Spleen (tissue), 11 donors: Measurements from ENCODE around the gene DEPDC5. TPM values are rescaled to one million over a fixed set of nuclear protein-coding genes. Genes with fewer than 3 reads are reported as not detected.

Source experiments
- DNase-seq: peaks from one replicate; pipeline ENCODE4 v3.0.0-alpha.2; 2020
- H3K27ac ChIP-seq, 8 donors: fragments of 200-600 bp; sonication (generic) in 7 of 8; 1 replicate in 4 of 8; 2 replicates in 4 of 8; pipeline versions ENCODE4 v1.5.0 to v1.8.0; 2016 to 2021; ENCODE audit warnings: inconsistent platforms in 4 of 8, mild to moderate bottlenecking in 4 of 8, moderate library complexity in 1 of 8
- H3K27me3 ChIP-seq, 7 donors: fragments of 200-600 bp; sonication (generic) in 6 of 7; replicated peaks in 1 of 7; 1 replicate in 4 of 7; 2 replicates in 3 of 7; pipeline versions ENCODE4 v1.5.0 to v1.8.0; 2016 to 2021; ENCODE audit warnings: inconsistent platforms in 3 of 7, mild to moderate bottlenecking in 1 of 7
- H3K36me3 ChIP-seq, 6 donors: fragments of 200-600 bp; sonication (generic) in 5 of 6; 1 replicate in 4 of 6; 2 replicates in 2 of 6; pipeline versions ENCODE4 v1.5.0 to v1.8.0; 2016 to 2021; ENCODE audit warnings: inconsistent platforms in 2 of 6
- H3K4me1 ChIP-seq, 6 donors: fragments of 200-600 bp; sonication (generic) in 5 of 6; 1 replicate in 3 of 6; 2 replicates in 3 of 6; pipeline versions ENCODE4 v1.5.0 to v1.8.0; 2016 to 2021; ENCODE audit warnings: inconsistent platforms in 3 of 6
- H3K4me3 ChIP-seq, 8 donors: fragments of 200-600 bp; sonication (generic) in 7 of 8; 1 replicate in 4 of 8; 2 replicates in 4 of 8; pipeline versions ENCODE4 v1.5.0 to v1.8.0; 2016 to 2021; ENCODE audit warnings: inconsistent platforms in 4 of 8, mild to moderate bottlenecking in 4 of 8, moderate library complexity in 2 of 8
- H3K9me3 ChIP-seq, 8 donors: fragments of 200-600 bp; sonication (generic) in 7 of 8; 1 replicate in 4 of 8; 2 replicates in 4 of 8; pipeline versions ENCODE4 v1.5.0 to v1.8.0; 2016 to 2021; ENCODE audit warnings: inconsistent platforms in 4 of 8
- CTCF ChIP-seq, 11 experiments: fragments of 200-600 bp in 7 of 11; fragments of 450-650 bp in 4 of 11; sonication (generic) in 4 of 11; IDR thresholded peaks in 8 of 11; conservative IDR thresholded peaks in 3 of 11; 1 replicate in 7 of 11; 2 replicates in 4 of 11; pipeline versions ENCODE4 v1.4.0 to v1.8.0; 2016 to 2021; ENCODE audit warnings: antibody characterized with exemption in 11 of 11, inconsistent platforms in 4 of 11, mild to moderate bottlenecking in 1 of 11
- POLR2A ChIP-seq, 3 donors: fragments of 450-650 bp; IDR thresholded peaks; one replicate each; pipeline ENCODE4 v1.5.1; 2017; ENCODE audit warnings: antibody characterized with exemption in 3 of 3, mild to moderate bottlenecking in 1 of 3
- POLR2AphosphoS5 ChIP-seq, 3 donors: sonication (generic); formaldehyde crosslinking; IDR thresholded peaks; one replicate each; pipeline ENCODE4 v1.5.1; 2017; ENCODE audit warnings: antibody characterized with exemption in 3 of 3
- WGBS, 5 donors: extraction: QIAGEN DNeasy Blood & Tissue Kit in 3 of 5; methylation state at CpG; one replicate each; pipeline versions ENCODE4 v1.1.5 to v1.1.7; 2013 to 2018; 5-methylcytosine and 5-hydroxymethylcytosine counted together
- intact Hi-C: fragments of 100-400 bp; cut with DNase I; formaldehyde crosslinking; loops from one replicate; pipeline ENCODE4 v1.15.0; 2023; ENCODE audit warnings: low total_unique reads
- polyA plus RNA-seq, 3 donors: library from polyadenylated mRNA; stranded (reverse); fragments of 200-250 nt; gene quantifications; one replicate each; pipeline ENCODE4 v1.2.1, GENCODE V29; 2013
- total RNA-seq, 7 donors: library from RNA; depleted of rRNA in 3 of 7; stranded (reverse); fragments of >200 nt in 3 of 7; fragmentation: NEBNext Ultra II Directional in 4 of 7; extraction: Animal tissue kit (Norgen Biotek cat#: 25700) in 4 of 7; gene quantifications; one replicate each; pipeline versions ENCODE4 v1.1.0 to v1.2.1, GENCODE V29; 2016 to 2021
- donor health status: healthy with polysubstance abuse.
- donor health status: DM: no; HTN: no; CAD: no; lungs with moderate emphysema.
- donor health status: DM: no; HTN: no; CAD: no.
- donor health status: Bipolar disorder and iron deficiency.
- donor health status: healthy.
- donor health status: DM: no; HTN: no; CAD: no.
- donor health status: DM: yes; HTN: yes; CAD: no.

DEPDC5 gene
- total and polyA plus RNA-seq, 10 donors: 9.6 to 64.6 (median 44.3) TPM

DNA sequence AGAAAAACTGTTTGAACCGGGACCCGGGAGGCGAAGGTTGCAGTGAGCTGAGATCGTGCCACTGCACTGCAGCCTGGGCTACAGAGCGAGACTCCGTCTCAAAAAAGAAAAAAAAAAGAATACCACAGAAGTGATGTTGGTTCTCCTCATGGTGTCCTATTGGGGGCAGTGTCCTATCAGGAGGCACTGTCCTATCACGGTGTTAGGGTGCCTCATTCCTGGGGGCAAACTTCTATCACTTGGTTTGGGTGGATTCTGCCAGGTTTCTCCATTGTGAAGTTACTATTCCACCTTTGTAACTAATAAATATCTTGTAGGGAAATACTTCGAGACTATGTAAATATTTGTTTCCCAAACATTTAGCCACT is 23.5 kb upstream of the DEPDC5 start:
- Histone ChIP-seq H3K4me1 (peaks cover 0 to 15% (median 1%) of the 10 kb centered on the region in 6 donors), H3K36me3 (peaks cover 0 to 82% (median 4%) of the 10 kb centered on the region in 6 donors), H3K9me3 (no peaks in the 10 kb centered on the region), H3K27ac (no peak overlapping the region), H3K4me3 (no peak overlapping the region), H3K27me3 (no peaks in the 10 kb centered on the region)
- intact Hi-C loops: no loop called here
- WGBS, 5 donors: 89 to 95% (median 92%) methylated on average over 8 of the region's 8 CpGs
- no peak for DNase-seq
- TF ChIP-seq POLR2AphosphoS5 (IDR thresholded peaks at IDR 0.05) (no peak), POLR2A (IDR thresholded peaks at IDR 0.05) (no peak), CTCF (IDR thresholded peaks at IDR 0.05 in 8 of 11, conservative IDR thresholded peaks at IDR 0.05 in 3 of 11) (no peak)

- Histone ChIP-seq H3K4me3 (no peak overlapping the region), H3K27ac (no peak overlapping the region), H3K27me3 (no peaks in the 10 kb centered on the region), H3K4me1 (peaks cover 0 to 20% (median 1%) of the 10 kb centered on the region in 6 donors), H3K9me3 (no peaks in the 10 kb centered on the region), H3K36me3 (peaks cover 0 to 82% (median 5%) of the 10 kb centered on the region in 6 donors)
- WGBS, 5 donors: 73 to 93% (median 78%) methylated on average over 2 of the region's 2 CpGs
- TF ChIP-seq POLR2A (IDR thresholded peaks at IDR 0.05) (no peak), POLR2AphosphoS5 (IDR thresholded peaks at IDR 0.05) (no peak), CTCF (IDR thresholded peaks at IDR 0.05 in 8 of 11, conservative IDR thresholded peaks at IDR 0.05 in 3 of 11) (no peak)
- intact Hi-C loops: no loop called here
- no peak for DNase-seq
Measured at GRCh38 chr22:31732089-31732829, 21.6 kb upstream of the DEPDC5 start.

- DNase-seq: no peak
- TF ChIP-seq CTCF (IDR thresholded peaks at IDR 0.05 in 8 of 11, conservative IDR thresholded peaks at IDR 0.05 in 3 of 11) (no peak), POLR2A (IDR thresholded peaks at IDR 0.05) (no peak), POLR2AphosphoS5 (IDR thresholded peaks at IDR 0.05) (no peak)
- WGBS, 5 donors: 81 to 87% (median 83%) methylated on average over 7 of the region's 7 CpGs
- H3K4me3 ChIP-seq: no peak overlapping the region
- no peaks in the 10 kb centered on the region for H3K27me3 ChIP-seq
- no peaks in the 10 kb centered on the region for H3K9me3 ChIP-seq
- peaks cover 0 to 84% (median 7%) of the 10 kb centered on the region in 6 donors for H3K36me3 ChIP-seq
- peaks cover 0 to 34% (median 8%) of the 10 kb centered on the region in 6 donors for H3K4me1 ChIP-seq
- intact Hi-C loops: no loop called here
- no peak overlapping the region for H3K27ac ChIP-seq
Measured at GRCh38 chr22:31733580-31734079, 20.2 kb upstream of the DEPDC5 start.

DNA sequence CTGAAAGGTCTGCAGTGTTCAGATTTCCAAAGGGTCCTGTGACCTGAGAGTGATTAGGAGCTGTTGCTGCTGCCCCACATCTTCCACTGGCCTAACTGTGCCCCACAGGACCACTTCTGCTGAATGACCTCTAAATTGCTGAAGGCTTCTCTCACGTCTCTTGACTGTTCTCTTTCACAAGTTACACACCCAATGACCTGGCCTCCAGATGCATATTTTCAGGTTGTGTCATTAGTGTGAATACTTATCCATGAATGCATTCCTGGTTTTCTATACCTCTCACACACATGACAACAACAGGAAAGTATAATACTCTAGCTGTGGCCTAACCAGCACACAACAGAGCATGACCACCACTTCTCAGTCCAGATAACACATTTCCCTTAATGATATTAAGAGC is 19.3 kb upstream of the DEPDC5 start:
- Histone ChIP-seq H3K27me3 (no peaks in the 10 kb centered on the region), H3K4me3 (no peak overlapping the region), H3K27ac (no peak overlapping the region), H3K9me3 (no peaks in the 10 kb centered on the region), H3K4me1 (peaks cover 0 to 42% (median 13%) of the 10 kb centered on the region in 6 donors), H3K36me3 (peaks cover 0 to 85% (median 10%) of the 10 kb centered on the region in 6 donors)
- no peak for DNase-seq
- 88 to 100% (median 89%) methylated on average over 1 of the region's 1 CpG for WGBS, 5 donors
- intact Hi-C loops: no loop called here
- TF ChIP-seq POLR2AphosphoS5 (IDR thresholded peaks at IDR 0.05) (no peak), CTCF (IDR thresholded peaks at IDR 0.05 in 8 of 11, conservative IDR thresholded peaks at IDR 0.05 in 3 of 11) (no peak), POLR2A (IDR thresholded peaks at IDR 0.05) (no peak)
